Measurements from ENCODE around the gene GABRA5. TPM values are rescaled to one million over a fixed set of nuclear protein-coding genes. Genes with fewer than 3 reads are reported as not detected.
A peak's percentile ranks its signal among the peaks of the same experiment; 100 is the strongest.

GABRA5 gene
- total RNA-seq, 4 donors from 2014 or later = not detected

DNA sequence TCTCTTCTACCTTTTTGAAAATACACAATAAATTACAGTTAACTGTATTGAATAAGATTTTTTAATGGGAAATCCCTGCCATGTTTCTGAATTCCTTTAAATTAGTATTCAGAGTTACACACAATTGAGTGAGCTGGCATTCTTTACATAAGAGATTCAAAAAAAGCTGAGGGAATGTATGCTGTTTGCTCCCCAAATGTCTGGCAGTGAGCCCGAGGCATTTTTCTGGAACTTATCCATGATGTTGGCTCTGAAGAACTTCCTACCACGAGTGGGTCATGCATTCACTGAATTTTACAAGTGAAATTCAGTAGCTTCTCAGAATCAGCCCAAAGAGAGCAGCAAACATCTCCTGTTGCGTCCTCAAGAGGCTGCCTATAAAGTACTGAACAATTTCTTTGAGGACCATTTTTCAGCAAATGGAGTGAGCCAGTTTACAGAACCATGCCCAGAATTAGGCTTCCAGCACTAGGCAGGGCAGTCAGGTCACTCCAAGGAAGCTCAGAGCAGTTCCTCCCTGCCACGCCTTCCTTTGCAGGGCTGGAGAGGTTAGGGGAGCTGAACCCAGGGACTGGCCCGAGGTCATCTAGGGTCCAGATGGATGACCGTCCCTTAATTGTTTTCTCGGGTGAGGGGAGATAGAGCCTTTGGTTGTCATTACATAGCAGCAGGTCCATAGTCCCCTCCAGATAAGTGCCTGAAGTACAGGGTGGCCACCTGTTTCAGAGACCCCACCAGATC, 21.2 kb downstream of the GABRA5 start:
- DNase-seq (ENCODE audit: low spot score) (no peak), ATAC-seq (ENCODE audit: low FRiP score) (no peak)
- TF ChIP-seq, protein P1, sequence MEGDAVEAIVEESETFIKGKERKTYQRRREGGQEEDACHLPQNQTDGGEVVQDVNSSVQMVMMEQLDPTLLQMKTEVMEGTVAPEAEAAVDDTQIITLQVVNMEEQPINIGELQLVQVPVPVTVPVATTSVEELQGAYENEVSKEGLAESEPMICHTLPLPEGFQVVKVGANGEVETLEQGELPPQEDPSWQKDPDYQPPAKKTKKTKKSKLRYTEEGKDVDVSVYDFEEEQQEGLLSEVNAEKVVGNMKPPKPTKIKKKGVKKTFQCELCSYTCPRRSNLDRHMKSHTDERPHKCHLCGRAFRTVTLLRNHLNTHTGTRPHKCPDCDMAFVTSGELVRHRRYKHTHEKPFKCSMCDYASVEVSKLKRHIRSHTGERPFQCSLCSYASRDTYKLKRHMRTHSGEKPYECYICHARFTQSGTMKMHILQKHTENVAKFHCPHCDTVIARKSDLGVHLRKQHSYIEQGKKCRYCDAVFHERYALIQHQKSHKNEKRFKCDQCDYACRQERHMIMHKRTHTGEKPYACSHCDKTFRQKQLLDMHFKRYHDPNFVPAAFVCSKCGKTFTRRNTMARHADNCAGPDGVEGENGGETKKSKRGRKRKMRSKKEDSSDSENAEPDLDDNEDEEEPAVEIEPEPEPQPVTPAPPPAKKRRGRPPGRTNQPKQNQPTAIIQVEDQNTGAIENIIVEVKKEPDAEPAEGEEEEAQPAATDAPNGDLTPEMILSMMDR (IDR thresholded peaks at IDR 0.05) = no peak

DNA sequence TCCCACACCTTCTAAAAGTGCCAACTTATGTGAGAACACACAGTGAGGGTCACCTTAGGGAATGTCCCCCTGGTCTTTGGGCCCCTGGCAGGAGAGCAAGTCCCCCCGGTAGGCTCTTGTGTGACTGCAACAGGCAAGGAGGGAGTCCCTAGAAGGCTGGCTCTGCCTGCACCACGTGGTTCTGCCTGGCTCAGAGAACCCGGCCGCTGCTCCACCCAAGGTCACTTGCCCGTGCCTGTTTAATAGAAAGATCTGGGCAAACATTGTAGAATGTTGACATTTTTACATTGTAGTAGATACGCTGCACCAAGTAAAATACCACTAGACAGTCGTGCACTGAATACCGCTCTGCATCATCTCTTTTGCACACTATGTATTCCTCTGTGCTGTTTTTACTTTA, 21.9 kb downstream of the GABRA5 start:
- TF ChIP-seq, protein P1 (IDR thresholded peaks at IDR 0.05) = no peak
- ATAC-seq (ENCODE audit: low FRiP score) = no peak
- DNase-seq (ENCODE audit: low spot score) = no peak

DNA sequence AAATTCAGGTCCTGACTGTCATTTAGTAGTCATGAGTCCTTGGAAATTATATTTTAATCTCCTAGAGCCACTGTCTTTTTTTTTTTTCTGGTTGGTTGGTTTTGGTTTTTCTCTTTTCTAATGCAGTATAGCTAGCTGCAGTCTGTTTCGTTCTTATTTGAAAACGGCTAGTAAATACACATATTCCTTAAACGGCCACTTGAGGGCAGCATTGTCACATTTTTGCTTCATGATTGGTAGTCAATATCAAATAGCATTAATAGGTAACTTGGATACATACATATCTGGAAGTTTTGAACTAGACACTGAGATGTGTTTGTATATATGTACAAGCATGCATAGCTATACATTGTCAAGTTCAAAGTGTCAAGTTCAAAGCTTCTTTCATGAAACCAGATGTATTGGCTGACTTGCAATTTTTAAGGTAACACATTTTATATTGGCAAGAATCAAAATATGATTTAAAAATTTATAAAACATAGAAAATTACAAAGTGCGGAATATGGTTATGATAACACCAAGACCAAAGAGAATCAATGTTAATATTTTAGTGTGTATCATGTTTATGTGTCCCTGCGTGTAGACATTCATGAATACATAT, 22.5 kb downstream of the GABRA5 start:
- DNase-seq (ENCODE audit: low spot score) (no peak), ATAC-seq (ENCODE audit: low FRiP score) (no peak)
- TF ChIP-seq, protein P1 (IDR thresholded peaks at IDR 0.05) = peak in 1 of 3 donors; percentile 26

DNA sequence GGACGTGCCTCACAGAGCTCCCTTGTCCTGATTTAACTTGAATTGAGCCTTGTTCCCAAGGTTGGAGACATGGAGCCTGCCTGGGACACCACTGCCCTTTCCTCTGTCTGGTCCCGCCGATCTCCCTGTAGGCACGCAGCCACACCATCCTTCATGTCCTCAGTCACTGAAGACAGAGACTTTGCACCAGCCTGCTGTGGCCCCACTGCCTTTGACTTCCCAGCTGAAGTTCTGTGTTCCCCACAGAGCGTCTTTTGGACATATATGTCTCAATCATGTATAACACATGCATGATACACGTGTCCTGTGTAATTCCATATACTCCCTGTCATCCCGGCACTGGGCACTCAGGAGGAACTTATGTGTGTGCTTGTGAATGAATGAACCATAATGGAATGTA, 23.6 kb downstream of the GABRA5 start:
- DNase-seq (ENCODE audit: low spot score) (no peak), ATAC-seq (ENCODE audit: low FRiP score) (no peak)
- TF ChIP-seq, protein P1 (IDR thresholded peaks at IDR 0.05) = no peak

DNA sequence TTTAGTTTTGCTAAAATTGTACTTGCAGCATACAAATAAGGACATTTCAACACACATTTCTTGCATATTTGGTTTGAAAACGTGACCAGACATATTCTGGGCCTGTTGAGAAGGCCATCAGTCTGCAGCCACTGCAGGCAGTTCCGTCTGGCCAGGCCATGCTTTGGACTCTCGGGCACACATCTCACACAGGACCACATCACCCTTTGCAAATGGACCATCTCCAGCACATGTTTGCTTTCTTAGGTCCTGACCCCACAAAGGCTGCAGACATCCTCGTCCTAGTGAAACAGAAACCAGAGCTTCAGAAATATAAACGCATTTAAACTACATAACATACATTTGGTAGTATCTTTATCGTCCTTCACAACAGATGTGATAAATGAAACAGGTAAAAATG, 24.1 kb downstream of the GABRA5 start:
- TF ChIP-seq, protein P1 (IDR thresholded peaks at IDR 0.05) = no peak
- no peak for ATAC-seq (ENCODE audit: low FRiP score)

DNA sequence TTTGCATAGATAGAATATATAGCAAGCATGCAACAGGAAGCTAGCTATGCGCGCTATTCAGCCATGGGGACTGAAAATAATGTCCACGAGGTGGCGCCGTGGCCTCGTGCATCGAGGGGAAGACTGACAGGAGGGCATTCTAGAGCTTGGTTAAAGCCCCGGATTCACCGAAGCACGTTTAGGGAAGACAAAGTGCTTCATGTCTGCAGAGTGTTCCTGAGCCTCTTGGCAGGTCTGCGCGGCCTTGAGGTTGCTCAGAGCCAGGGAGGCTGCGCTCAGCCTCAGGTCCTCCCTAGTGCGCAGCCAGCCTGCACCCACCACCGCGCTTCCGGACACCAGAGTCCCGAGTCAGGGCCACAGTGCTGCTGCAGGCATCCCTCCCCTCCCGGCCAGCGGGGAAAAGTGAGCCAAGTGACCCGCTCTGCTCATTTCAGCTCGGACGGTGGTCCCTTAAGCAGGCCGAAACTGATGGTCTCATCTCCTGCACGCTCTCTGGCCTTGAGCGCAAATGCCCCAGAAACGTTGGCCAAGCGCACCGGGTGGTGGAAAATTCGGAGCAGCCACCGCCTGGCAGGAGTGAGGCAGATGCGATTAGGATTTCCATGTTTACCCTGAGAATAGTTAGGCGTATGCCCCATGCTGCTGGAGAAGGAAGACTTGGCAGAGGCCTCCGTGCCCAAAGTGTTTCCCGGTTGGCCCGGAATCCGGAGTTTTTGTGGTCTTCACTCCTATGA, 24.8 kb downstream of the GABRA5 start:
- DNase-seq (ENCODE audit: low spot score) (peak; percentile 31), ATAC-seq (ENCODE audit: low FRiP score) (peak; percentile 38)
- TF ChIP-seq, protein P1 (IDR thresholded peaks at IDR 0.05) = no peak

More for the DNA sequence above, 24.1 kb downstream of the GABRA5 start:
- no peak for DNase-seq (ENCODE audit: low spot score)
